Measurements from ENCODE around the gene TBC1D2.
"Not testable (repeated sequence)": the region's sequence is repeated elsewhere in the genome, so short reads cannot be mapped to it uniquely, and the experiment has no call there.

The TBC1D2 gene

GRCh38 chr9:98287384-98287783 is 31.9 kb upstream of the TBC1D2 start:
- peak; percentile 77 for DNase-seq (ENCODE audit: low spot score)
- ChIA-PET CTCF (interaction anchor here (0.7 to 0.8 kb wide), 2 partner anchors 194 to 535 kb away, joined by 4 to 6 read pairs; no protein-coding TSS in a partner anchor), POLR2A (ENCODE audit: low non-redundant PET) (no interaction called here)
- H3K27ac ChIP-seq: no peak overlapping the region
- TF ChIP-seq, protein P1, sequence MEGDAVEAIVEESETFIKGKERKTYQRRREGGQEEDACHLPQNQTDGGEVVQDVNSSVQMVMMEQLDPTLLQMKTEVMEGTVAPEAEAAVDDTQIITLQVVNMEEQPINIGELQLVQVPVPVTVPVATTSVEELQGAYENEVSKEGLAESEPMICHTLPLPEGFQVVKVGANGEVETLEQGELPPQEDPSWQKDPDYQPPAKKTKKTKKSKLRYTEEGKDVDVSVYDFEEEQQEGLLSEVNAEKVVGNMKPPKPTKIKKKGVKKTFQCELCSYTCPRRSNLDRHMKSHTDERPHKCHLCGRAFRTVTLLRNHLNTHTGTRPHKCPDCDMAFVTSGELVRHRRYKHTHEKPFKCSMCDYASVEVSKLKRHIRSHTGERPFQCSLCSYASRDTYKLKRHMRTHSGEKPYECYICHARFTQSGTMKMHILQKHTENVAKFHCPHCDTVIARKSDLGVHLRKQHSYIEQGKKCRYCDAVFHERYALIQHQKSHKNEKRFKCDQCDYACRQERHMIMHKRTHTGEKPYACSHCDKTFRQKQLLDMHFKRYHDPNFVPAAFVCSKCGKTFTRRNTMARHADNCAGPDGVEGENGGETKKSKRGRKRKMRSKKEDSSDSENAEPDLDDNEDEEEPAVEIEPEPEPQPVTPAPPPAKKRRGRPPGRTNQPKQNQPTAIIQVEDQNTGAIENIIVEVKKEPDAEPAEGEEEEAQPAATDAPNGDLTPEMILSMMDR (conservative IDR thresholded peaks at IDR 0.05; ENCODE audit: low read depth): no peak

DNA sequence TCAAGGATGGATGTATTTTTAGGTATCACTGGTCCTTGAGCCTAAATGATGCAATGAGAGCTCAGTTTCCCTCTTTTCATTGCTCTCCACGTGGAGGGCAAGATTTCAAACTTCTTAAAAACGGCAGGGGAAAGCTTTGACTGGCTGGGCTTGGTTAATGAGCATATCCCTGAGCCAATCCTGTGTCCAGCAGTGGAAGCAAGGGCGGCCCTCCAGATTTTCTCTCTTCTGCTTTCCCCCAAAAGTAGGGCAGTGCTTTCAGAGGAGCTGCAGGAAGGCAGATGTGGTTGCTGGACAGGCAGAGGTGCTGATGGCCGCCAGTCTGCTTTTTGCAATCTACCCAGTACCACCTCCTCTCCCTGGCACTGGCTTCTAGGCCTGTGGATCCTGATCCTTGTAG is 30.0 kb upstream of the TBC1D2 start:
- no peak overlapping the region for H3K27ac ChIP-seq
- POLR2A ChIA-PET (ENCODE audit: low non-redundant PET): no interaction called here
- CTCF ChIA-PET: no interaction called here
- DNase-seq (ENCODE audit: low spot score): no peak
- TF ChIP-seq, protein P1 (conservative IDR thresholded peaks at IDR 0.05; ENCODE audit: low read depth): no peak

DNA sequence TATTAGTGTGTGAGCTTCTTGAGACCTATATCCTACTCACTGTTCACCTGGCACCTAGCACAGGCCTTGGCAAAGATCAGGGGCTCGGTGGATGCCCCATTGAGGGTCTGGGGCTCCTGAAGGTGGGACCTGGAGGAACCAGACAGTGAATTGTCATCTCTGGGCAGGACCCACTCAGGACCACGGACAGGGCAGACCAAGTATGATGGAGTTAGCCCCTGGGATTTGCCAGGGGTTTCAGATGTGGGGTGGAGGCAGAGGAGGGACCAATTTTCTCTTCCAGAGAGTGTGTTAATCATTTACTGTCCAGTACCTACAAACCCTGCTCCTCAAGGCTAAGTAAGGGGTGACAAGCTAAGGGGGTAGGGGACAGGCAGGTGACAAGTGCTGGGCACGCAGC is 29.3 kb upstream of the TBC1D2 start:
- CTCF ChIA-PET: no interaction called here
- TF ChIP-seq, protein P1 (conservative IDR thresholded peaks at IDR 0.05; ENCODE audit: low read depth): no peak
- POLR2A ChIA-PET (ENCODE audit: low non-redundant PET): no interaction called here

DNA sequence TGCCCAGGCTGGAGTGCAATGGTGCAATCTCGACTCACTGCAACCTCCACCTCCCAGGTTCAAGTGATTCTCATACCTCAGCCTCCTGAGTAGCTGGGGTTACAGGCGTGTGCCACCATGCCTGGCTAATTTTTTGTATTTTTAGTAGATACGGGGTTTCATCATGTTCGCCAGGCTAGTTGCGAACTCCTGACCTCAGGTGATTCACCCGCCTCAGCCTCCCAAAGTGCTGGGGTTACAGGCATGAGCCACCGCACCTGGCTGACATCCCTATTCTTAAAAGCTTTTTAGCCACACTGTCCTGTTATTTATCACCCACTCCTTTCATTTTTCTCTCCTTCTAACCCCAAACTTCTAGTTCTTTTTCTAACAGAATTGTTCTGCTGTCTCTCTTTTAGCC is 27.7 kb upstream of the TBC1D2 start:
- CTCF ChIA-PET: interaction anchor here (0.7 kb wide), 2 partner anchors 51 to 764 kb away, joined by 3 to 6 read pairs; no protein-coding TSS in a partner anchor
- H3K27ac ChIP-seq; POLR2A ChIA-PET (ENCODE audit: low non-redundant PET); DNase-seq (ENCODE audit: low spot score): not testable (repeated sequence)

More for the DNA sequence above, 29.3 kb upstream of the TBC1D2 start:
- no peak for DNase-seq (ENCODE audit: low spot score)
- no peak overlapping the region for H3K27ac ChIP-seq

DNA sequence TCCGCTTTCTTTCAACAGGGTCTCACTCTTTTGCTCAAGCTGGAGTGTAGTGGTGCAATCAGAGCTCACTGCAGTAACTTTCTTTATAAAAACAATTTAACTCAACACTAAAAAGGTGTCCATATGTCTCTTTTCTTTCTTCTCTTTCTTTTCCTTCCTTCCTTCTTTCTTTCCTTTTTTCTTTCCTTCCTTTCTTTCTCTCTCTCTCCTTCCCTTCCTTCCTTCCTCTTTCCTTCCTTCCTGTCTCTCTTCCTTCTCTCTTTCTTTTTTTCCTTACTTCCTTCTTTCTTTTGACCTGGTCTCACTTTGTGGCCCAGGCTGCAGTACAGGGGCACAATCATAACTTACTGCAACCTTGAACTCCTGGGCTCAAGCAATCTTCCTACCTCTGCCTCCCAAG is 25.8 kb upstream of the TBC1D2 start:
- TF ChIP-seq, protein P1 (conservative IDR thresholded peaks at IDR 0.05; ENCODE audit: low read depth): no peak
- POLR2A ChIA-PET (ENCODE audit: low non-redundant PET): no interaction called here
- CTCF ChIA-PET: no interaction called here
- DNase-seq (ENCODE audit: low spot score): no peak
- no peak overlapping the region for H3K27ac ChIP-seq

GRCh38 chr9:98280574-98280973 is 25.1 kb upstream of the TBC1D2 start:
- POLR2A ChIA-PET (ENCODE audit: low non-redundant PET): no interaction called here
- no peak overlapping the region for H3K27ac ChIP-seq
- TF ChIP-seq, protein P1 (conservative IDR thresholded peaks at IDR 0.05; ENCODE audit: low read depth): no peak
- CTCF ChIA-PET: no interaction called here
- no peak for DNase-seq (ENCODE audit: low spot score)

DNA sequence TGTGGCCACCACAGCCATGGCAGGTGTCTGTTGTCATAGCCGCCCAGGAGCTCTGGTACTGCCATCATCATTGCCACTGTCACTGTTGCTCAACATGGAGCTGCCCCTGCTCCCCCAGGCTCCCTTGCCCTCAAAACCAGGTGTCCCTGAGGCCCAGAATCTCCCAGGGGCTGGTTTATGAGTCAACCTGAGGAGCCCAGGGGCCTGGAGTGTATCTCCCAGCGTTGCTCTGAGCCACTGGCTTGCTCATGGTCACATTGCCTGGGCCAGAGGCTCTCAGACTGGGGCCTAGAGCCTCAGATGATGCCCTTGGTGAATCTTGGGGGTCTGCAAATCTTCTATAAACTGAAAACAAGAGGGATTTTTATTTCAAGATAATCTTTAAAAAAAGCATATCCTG is 24.7 kb upstream of the TBC1D2 start:
- H3K27ac ChIP-seq: no peak overlapping the region
- ChIA-PET POLR2A (ENCODE audit: low non-redundant PET) (no interaction called here), CTCF (no interaction called here)
- no peak for DNase-seq (ENCODE audit: low spot score)
- TF ChIP-seq, protein P1 (conservative IDR thresholded peaks at IDR 0.05; ENCODE audit: low read depth): no peak

Data from RWPE1 (cell line).